ENCODE results near the gene GPRC5B. TPM values are rescaled to one million over a fixed set of nuclear protein-coding genes. Genes with fewer than 3 reads are reported as not detected.

Gene GPRC5B
- total RNA-seq, 3 donors from 2014 or later = 16.3 to 26.6 (median 20.3) TPM

GRCh38 chr16:19896951-19897350 is 12.3 kb upstream of the GPRC5B start:
- Histone ChIP-seq H3K36me3 (no peaks in the 10 kb centered on the region), H3K4me3 (no peak overlapping the region), H3K4me1 (no peaks in the 10 kb centered on the region), H3K9me3 (no peaks in the 10 kb centered on the region), H3K27me3 (no peaks in the 10 kb centered on the region), H3K27ac (no peak overlapping the region)
- TF ChIP-seq POLR2AphosphoS5 (IDR thresholded peaks at IDR 0.05) = no peak
- no peak for TF ChIP-seq CTCF (IDR thresholded peaks at IDR 0.05)
- TF ChIP-seq POLR2A (IDR thresholded peaks at IDR 0.05) = no peak
- intact Hi-C loops (cut with DNase I; ENCODE audit: low total_unique reads) = no loop called here
- no peak for DNase-seq (ENCODE audit: low spot score in 2 of 2)

GRCh38 chr16:19894586-19894985 is 9.9 kb upstream of the GPRC5B start:
- TF ChIP-seq POLR2AphosphoS5 (IDR thresholded peaks at IDR 0.05) (no peak), POLR2A (IDR thresholded peaks at IDR 0.05) (no peak), CTCF (IDR thresholded peaks at IDR 0.05) (no peak)
- Histone ChIP-seq H3K27me3 (no peaks in the 10 kb centered on the region), H3K27ac (no peak overlapping the region), H3K9me3 (no peaks in the 10 kb centered on the region), H3K36me3 (no peaks in the 10 kb centered on the region), H3K4me1 (no peaks in the 10 kb centered on the region), H3K4me3 (no peak overlapping the region)
- no peak for DNase-seq (ENCODE audit: low spot score in 2 of 2)
- intact Hi-C loops (cut with DNase I; ENCODE audit: low total_unique reads) = no loop called here

GRCh38 chr16:19892902-19893301 is 8.3 kb upstream of the GPRC5B start:
- TF ChIP-seq POLR2A (IDR thresholded peaks at IDR 0.05) = no peak
- no peak for TF ChIP-seq POLR2AphosphoS5 (IDR thresholded peaks at IDR 0.05)
- TF ChIP-seq CTCF (IDR thresholded peaks at IDR 0.05) = no peak
- H3K36me3 ChIP-seq = no peaks in the 10 kb centered on the region
- intact Hi-C loops (cut with DNase I; ENCODE audit: low total_unique reads) = no loop called here

GRCh38 chr16:19890901-19891300 is 6.3 kb upstream of the GPRC5B start:
- Histone ChIP-seq H3K27me3 (no peaks in the 10 kb centered on the region), H3K9me3 (no peaks in the 10 kb centered on the region), H3K27ac (no peak overlapping the region), H3K4me1 (no peaks in the 10 kb centered on the region), H3K4me3 (no peak overlapping the region), H3K36me3 (no peaks in the 10 kb centered on the region)
- DNase-seq (ENCODE audit: low spot score in 2 of 2) = no peak
- no peak for TF ChIP-seq CTCF (IDR thresholded peaks at IDR 0.05)
- intact Hi-C loops (cut with DNase I; ENCODE audit: low total_unique reads) = no loop called here

More at GRCh38 chr16:19892902-19893301, 8.3 kb upstream of the GPRC5B start:
- no peak for DNase-seq (ENCODE audit: low spot score in 2 of 2)
- Histone ChIP-seq H3K4me3 (no peak overlapping the region), H3K9me3 (no peaks in the 10 kb centered on the region), H3K27me3 (no peaks in the 10 kb centered on the region), H3K27ac (no peak overlapping the region), H3K4me1 (no peaks in the 10 kb centered on the region)

GRCh38 chr16:19888834-19889233 is 4.2 kb upstream of the GPRC5B start:
- no peaks in the 10 kb centered on the region for H3K36me3 ChIP-seq
- DNase-seq (ENCODE audit: low spot score in 2 of 2) = no peak
- no peak overlapping the region for H3K4me3 ChIP-seq
- H3K27ac ChIP-seq = no peak overlapping the region
- intact Hi-C loops (cut with DNase I; ENCODE audit: low total_unique reads) = loop anchor here (10.0 kb wide), 2 partner anchors 174 to 294 kb away; partner anchors contain the start of genes IQCK and KNOP1
- H3K9me3 ChIP-seq = no peaks in the 10 kb centered on the region
- H3K27me3 ChIP-seq = no peaks in the 10 kb centered on the region
- no peaks in the 10 kb centered on the region for H3K4me1 ChIP-seq
- TF ChIP-seq CTCF (IDR thresholded peaks at IDR 0.05) = no peak
- no peak for TF ChIP-seq POLR2AphosphoS5 (IDR thresholded peaks at IDR 0.05)
- TF ChIP-seq POLR2A (IDR thresholded peaks at IDR 0.05) = no peak
